ENCODE measurements around the gene TEX35.

The TEX35 gene

DNA sequence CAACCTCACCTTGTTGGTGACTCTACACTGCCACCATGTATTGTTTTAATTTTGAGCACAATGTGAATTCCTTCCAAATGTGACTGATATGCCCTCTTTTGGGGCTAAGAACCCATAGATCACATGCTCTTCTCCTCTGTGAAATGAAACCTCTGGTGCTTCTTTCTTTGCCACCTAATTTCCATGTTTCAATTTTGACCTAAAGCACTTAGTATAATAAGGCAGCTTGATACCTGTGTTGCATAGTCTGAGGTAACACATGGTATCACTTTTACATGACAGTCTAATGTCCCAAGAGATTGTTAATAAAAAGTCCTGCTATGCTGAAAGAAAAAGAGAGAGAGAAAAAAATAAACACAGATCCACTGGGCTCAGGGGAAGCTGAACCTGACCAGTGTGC, 40.4 kb upstream of the TEX35 start:
- peak overlapping the region; percentile 11; the same call in 1 of the 2 replicates for H3K4me3 ChIP-seq (ENCODE audit: low read length)
- no peaks in the 10 kb centered on the region for H4K20me1 ChIP-seq (ENCODE audit: insufficient read depth, low read length)
- no peak overlapping the region for H3K9ac ChIP-seq (ENCODE audit: low read length)
- H3K4me1 ChIP-seq (ENCODE audit: low read length) = peaks cover 10% of the 10 kb centered on the region
- H3K27me3 ChIP-seq (replicated peaks; ENCODE audit: insufficient read depth, low read length) = no peaks in the 10 kb centered on the region
- no peaks in the 10 kb centered on the region for H3K79me2 ChIP-seq (ENCODE audit: low read length)
- H3F3A ChIP-seq (ENCODE audit: insufficient read depth, low read length) = no peaks in the 10 kb centered on the region
- no peak overlapping the region; the same call in 1 of the 2 replicates for H3K27ac ChIP-seq (ENCODE audit: low read length)
- H3K4me2 ChIP-seq (ENCODE audit: low read depth, low read length) = peak overlapping the region; percentile 28
- no peaks in the 10 kb centered on the region for H3K9me2 ChIP-seq (replicated peaks; ENCODE audit: insufficient read depth, low read length)
- H2AFZ ChIP-seq (ENCODE audit: low read length) = peak overlapping the region; percentile 42
- DNase-seq = no peak
- H3K36me3 ChIP-seq (replicated peaks; ENCODE audit: insufficient read depth, low read length) = no peaks in the 10 kb centered on the region
- TF ChIP-seq EZH2 (optimal IDR thresholded peaks at IDR 0.05; ENCODE audit: low read depth, low read length) (no peak), CTCF (IDR thresholded peaks at IDR 0.05; ENCODE audit: low read length) (no peak; the same call in 1 of the 2 replicates), EZH2phosphoT487 (IDR thresholded peaks at IDR 0.05; ENCODE audit: low read length) (no peak)
- no peaks in the 10 kb centered on the region for H3K9me3 ChIP-seq (replicated peaks; ENCODE audit: insufficient read depth, low read length)

GRCh38 chr1:178477373-178477772, 35.5 kb upstream of the TEX35 start:
- Histone ChIP-seq H4K20me1 (ENCODE audit: insufficient read depth, low read length) (no peaks in the 10 kb centered on the region), H3F3A (ENCODE audit: insufficient read depth, low read length) (no peaks in the 10 kb centered on the region), H3K27ac (ENCODE audit: low read length) (no peak overlapping the region), H3K9me3 (replicated peaks; ENCODE audit: insufficient read depth, low read length) (no peaks in the 10 kb centered on the region), H3K9ac (ENCODE audit: low read length) (no peak overlapping the region), H3K36me3 (replicated peaks; ENCODE audit: insufficient read depth, low read length) (no peaks in the 10 kb centered on the region), H3K4me3 (ENCODE audit: low read length) (no peak overlapping the region), H3K79me2 (ENCODE audit: low read length) (no peaks in the 10 kb centered on the region), H3K4me2 (ENCODE audit: low read depth, low read length) (no peak overlapping the region), H3K4me1 (ENCODE audit: low read length) (peaks cover 7% of the 10 kb centered on the region), H2AFZ (ENCODE audit: low read length) (no peak overlapping the region), H3K27me3 (replicated peaks; ENCODE audit: insufficient read depth, low read length) (no peaks in the 10 kb centered on the region), H3K9me2 (replicated peaks; ENCODE audit: insufficient read depth, low read length) (no peaks in the 10 kb centered on the region)
- DNase-seq = no peak
- TF ChIP-seq CTCF (IDR thresholded peaks at IDR 0.05; ENCODE audit: low read length) (no peak), EZH2phosphoT487 (IDR thresholded peaks at IDR 0.05; ENCODE audit: low read length) (no peak), EZH2 (optimal IDR thresholded peaks at IDR 0.05; ENCODE audit: low read depth, low read length) (no peak)

DNA sequence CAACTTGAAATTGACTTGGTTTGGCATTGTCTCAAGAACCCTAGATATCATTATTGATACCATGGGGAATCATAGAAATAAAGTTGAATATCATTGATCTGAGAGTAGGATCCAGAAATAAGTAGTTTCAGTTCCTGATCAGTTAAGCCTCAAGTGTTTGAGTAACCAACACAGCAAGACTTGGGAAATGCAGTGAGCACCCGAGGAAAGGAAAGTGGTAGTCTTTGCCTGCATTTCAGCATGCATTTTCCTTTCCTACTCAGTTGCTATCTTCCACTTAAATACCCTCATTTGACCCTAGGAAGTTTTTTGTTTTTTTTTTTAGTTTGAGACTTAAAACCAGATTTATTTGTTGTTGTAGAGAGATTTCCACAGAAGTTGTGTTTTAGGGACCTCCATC, 35.1 kb upstream of the TEX35 start:
- Histone ChIP-seq H3F3A (ENCODE audit: insufficient read depth, low read length) (no peaks in the 10 kb centered on the region), H3K27ac (ENCODE audit: low read length) (no peak overlapping the region), H3K9ac (ENCODE audit: low read length) (no peak overlapping the region), H3K4me3 (ENCODE audit: low read length) (no peak overlapping the region), H4K20me1 (ENCODE audit: insufficient read depth, low read length) (no peaks in the 10 kb centered on the region), H3K79me2 (ENCODE audit: low read length) (no peaks in the 10 kb centered on the region), H3K4me1 (ENCODE audit: low read length) (peaks cover 2% of the 10 kb centered on the region), H3K9me2 (replicated peaks; ENCODE audit: insufficient read depth, low read length) (no peaks in the 10 kb centered on the region), H2AFZ (ENCODE audit: low read length) (no peak overlapping the region), H3K4me2 (ENCODE audit: low read depth, low read length) (no peak overlapping the region), H3K9me3 (replicated peaks; ENCODE audit: insufficient read depth, low read length) (no peaks in the 10 kb centered on the region), H3K36me3 (replicated peaks; ENCODE audit: insufficient read depth, low read length) (no peaks in the 10 kb centered on the region), H3K27me3 (replicated peaks; ENCODE audit: insufficient read depth, low read length) (no peaks in the 10 kb centered on the region)
- no peak for DNase-seq
- TF ChIP-seq CTCF (IDR thresholded peaks at IDR 0.05; ENCODE audit: low read length) (no peak), EZH2 (optimal IDR thresholded peaks at IDR 0.05; ENCODE audit: low read depth, low read length) (no peak), EZH2phosphoT487 (IDR thresholded peaks at IDR 0.05; ENCODE audit: low read length) (no peak)
